Neural crest cell (in vitro differentiated cells): ENCODE data around the gene CMIP. TPM values are rescaled to one million over a fixed set of nuclear protein-coding genes. Genes with fewer than 3 reads are reported as not detected.

Experiments used
- DNase-seq: peaks from one replicate; pipeline ENCODE4 v3.0.0; 2021; ENCODE audit warnings: low read depth, mixed read lengths, low spot score
- H3K27ac Mint-ChIP-seq: one replicate; pipeline ENCODE4 v1.8.0; 2021; ENCODE audit warnings: mild to moderate bottlenecking, mixed read lengths; ENCODE audit not compliant: unreplicated experiment
- H3K27me3 Mint-ChIP-seq: 2 replicates; pipeline ENCODE4 v1.8.0; 2021; ENCODE audit warnings: low read depth, mild to moderate bottlenecking, mixed read lengths
- H3K36me3 Mint-ChIP-seq: 2 replicates; pipeline ENCODE4 v1.8.0; 2021; ENCODE audit warnings: low read depth, mild to moderate bottlenecking, mixed read lengths
- H3K4me1 Mint-ChIP-seq: 2 replicates; pipeline ENCODE4 v1.8.0; 2021; ENCODE audit warnings: mixed read lengths
- H3K4me3 Mint-ChIP-seq: one replicate; pipeline ENCODE4 v1.8.0; 2021; ENCODE audit warnings: mild to moderate bottlenecking, mixed read lengths
- H3K9me3 Mint-ChIP-seq: 2 replicates; pipeline ENCODE4 v1.8.0; 2021; ENCODE audit warnings: mixed read lengths
- total RNA-seq: library from RNA; stranded (reverse); gene quantifications from 2 replicates; pipeline ENCODE4 v1.2.1, GENCODE V29; 2021
- TF ChIP-seq, protein P1 (sequence below): fragments of 200-600 bp; sonication (generic); conservative IDR thresholded peaks from 2 replicates; pipeline ENCODE4 v1.5.0; 2021; ENCODE audit warnings: antibody characterized with exemption, mild to moderate bottlenecking

Gene CMIP
- total RNA-seq, 1 donor from 2014 or later, result 41.2 TPM

- Mint-ChIP-seq H3K9me3 (no peaks in the 10 kb centered on the region), H3K27ac (no peak overlapping the region), H3K4me1 (peaks cover 68% of the 10 kb centered on the region), H3K27me3 (no peaks in the 10 kb centered on the region), H3K4me3 (no peak overlapping the region), H3K36me3 (no peaks in the 10 kb centered on the region)
- no peak for DNase-seq
- TF ChIP-seq, protein P1, sequence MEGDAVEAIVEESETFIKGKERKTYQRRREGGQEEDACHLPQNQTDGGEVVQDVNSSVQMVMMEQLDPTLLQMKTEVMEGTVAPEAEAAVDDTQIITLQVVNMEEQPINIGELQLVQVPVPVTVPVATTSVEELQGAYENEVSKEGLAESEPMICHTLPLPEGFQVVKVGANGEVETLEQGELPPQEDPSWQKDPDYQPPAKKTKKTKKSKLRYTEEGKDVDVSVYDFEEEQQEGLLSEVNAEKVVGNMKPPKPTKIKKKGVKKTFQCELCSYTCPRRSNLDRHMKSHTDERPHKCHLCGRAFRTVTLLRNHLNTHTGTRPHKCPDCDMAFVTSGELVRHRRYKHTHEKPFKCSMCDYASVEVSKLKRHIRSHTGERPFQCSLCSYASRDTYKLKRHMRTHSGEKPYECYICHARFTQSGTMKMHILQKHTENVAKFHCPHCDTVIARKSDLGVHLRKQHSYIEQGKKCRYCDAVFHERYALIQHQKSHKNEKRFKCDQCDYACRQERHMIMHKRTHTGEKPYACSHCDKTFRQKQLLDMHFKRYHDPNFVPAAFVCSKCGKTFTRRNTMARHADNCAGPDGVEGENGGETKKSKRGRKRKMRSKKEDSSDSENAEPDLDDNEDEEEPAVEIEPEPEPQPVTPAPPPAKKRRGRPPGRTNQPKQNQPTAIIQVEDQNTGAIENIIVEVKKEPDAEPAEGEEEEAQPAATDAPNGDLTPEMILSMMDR, result no peak
These were observed 98.3 kb downstream of the CMIP start for GRCh38 chr16:81542609-81543570.

- Mint-ChIP-seq H3K27ac (no peak overlapping the region), H3K36me3 (no peaks in the 10 kb centered on the region), H3K27me3 (no peaks in the 10 kb centered on the region), H3K4me1 (peaks cover 61% of the 10 kb centered on the region), H3K4me3 (no peak overlapping the region), H3K9me3 (no peaks in the 10 kb centered on the region)
- no peak for DNase-seq
- TF ChIP-seq, protein P1, result no peak
These were observed 99.0 kb downstream of the CMIP start for GRCh38 chr16:81543571-81543970.

DNA sequence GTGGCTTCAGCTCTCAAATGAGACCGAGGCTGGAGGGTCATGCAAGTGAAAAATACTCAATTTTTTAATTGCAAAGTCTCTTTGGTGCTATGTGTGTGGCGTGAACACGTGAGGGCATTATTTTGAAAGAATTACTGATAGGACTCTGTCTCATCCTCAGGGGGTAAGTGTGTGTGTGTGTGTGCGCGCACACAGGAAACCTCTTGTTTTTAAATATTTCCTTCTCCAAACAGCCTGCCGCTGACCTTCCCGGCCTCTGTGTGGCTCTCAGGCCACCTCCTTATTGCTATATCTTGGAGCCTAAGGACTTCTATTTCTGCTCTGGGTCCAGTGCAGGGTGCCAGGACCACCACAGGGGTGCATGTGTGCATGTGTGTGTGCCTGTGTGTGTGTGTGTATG lies 99.7 kb downstream of the CMIP start:
- H3K9me3 Mint-ChIP-seq, result no peaks in the 10 kb centered on the region
- TF ChIP-seq, protein P1, result no peak
- H3K4me1 Mint-ChIP-seq, result peaks cover 54% of the 10 kb centered on the region
- H3K36me3 Mint-ChIP-seq, result no peaks in the 10 kb centered on the region
- H3K27me3 Mint-ChIP-seq, result no peaks in the 10 kb centered on the region
- H3K27ac Mint-ChIP-seq, result no peak overlapping the region
- no peak for DNase-seq
- no peak overlapping the region for H3K4me3 Mint-ChIP-seq

DNA sequence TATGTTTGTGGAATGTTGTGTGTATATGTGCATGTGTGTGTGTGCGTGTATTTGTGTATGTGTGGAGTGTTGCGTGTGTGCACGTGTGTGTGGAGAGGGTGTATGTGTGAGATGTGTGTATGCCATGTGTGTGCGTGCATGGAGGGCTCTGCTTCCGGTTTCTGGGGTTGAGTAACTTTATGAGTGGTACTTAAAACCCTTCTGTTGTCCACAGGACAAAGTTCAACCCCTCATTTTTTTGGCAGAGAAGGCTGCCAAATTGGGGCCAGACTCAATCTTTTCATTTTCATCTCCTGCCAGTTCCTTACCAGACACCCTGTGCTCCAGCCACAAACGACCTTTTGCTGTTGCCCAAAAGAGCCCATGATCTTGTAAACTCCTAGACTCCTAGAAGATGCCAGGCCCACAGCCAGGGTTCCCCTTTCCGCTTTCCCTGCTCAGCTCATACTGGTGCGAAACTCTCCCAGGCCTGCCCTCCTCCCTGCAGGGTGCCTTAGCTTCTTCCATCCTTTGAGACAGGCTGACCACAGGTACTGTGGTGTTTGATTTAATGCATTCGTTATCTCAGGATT lies 100.2 kb downstream of the CMIP start:
- Mint-ChIP-seq H3K27ac (no peak overlapping the region), H3K4me1 (peaks cover 49% of the 10 kb centered on the region), H3K36me3 (no peaks in the 10 kb centered on the region), H3K4me3 (no peak overlapping the region), H3K9me3 (no peaks in the 10 kb centered on the region), H3K27me3 (no peaks in the 10 kb centered on the region)
- no peak for DNase-seq
- TF ChIP-seq, protein P1, result no peak

DNA sequence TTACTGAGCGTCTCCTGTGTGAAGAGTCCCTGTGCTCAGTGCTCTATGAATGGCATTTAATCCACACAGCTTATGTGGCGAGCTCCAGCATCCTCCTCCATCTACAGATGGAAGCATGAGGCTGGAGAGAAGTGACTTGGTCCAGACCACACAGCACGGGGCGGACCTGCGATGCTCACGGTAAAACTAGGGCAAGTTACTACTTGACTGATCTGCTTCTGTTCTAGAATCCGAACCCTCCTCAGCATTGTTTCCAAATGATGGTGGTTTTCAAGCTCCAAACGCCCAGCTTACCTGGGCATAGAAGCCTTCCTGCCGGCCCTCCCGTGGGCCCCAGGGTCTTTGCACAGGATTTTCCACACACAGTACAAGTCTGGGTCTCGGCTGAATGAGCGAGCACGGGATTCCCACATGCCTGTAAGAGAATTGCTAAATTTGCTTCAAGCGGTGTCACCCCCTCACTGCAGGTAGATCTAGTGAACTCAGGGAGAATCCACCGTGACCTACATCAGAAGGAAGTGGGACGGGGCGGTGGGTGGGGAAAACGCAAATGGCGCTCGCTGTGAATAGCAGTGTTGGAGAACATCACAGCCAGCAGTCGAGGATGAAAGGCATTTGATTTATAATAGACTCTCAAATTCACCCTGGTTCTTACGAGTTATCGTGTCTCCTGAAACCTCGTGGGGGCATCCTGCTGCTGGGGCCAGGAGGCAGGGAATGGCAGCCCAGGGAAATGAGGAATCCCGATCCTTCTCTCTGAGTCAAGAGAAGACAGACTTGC lies 101.1 kb downstream of the CMIP start:
- no peaks in the 10 kb centered on the region for H3K9me3 Mint-ChIP-seq

More for the DNA sequence above, 101.1 kb downstream of the CMIP start:
- no peaks in the 10 kb centered on the region for H3K36me3 Mint-ChIP-seq
- peaks cover 46% of the 10 kb centered on the region for H3K4me1 Mint-ChIP-seq
- TF ChIP-seq, protein P1, result no peak
- H3K27me3 Mint-ChIP-seq, result no peaks in the 10 kb centered on the region
- H3K4me3 Mint-ChIP-seq, result no peak overlapping the region
- H3K27ac Mint-ChIP-seq, result no peak overlapping the region
- DNase-seq, result no peak
